Measurements from ENCODE around the gene POLR2C.

GRCh38 chr16:57423152-57423551 lies 39.3 kb upstream of the POLR2C start:
- TF ChIP-seq, protein P1, sequence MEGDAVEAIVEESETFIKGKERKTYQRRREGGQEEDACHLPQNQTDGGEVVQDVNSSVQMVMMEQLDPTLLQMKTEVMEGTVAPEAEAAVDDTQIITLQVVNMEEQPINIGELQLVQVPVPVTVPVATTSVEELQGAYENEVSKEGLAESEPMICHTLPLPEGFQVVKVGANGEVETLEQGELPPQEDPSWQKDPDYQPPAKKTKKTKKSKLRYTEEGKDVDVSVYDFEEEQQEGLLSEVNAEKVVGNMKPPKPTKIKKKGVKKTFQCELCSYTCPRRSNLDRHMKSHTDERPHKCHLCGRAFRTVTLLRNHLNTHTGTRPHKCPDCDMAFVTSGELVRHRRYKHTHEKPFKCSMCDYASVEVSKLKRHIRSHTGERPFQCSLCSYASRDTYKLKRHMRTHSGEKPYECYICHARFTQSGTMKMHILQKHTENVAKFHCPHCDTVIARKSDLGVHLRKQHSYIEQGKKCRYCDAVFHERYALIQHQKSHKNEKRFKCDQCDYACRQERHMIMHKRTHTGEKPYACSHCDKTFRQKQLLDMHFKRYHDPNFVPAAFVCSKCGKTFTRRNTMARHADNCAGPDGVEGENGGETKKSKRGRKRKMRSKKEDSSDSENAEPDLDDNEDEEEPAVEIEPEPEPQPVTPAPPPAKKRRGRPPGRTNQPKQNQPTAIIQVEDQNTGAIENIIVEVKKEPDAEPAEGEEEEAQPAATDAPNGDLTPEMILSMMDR (conservative IDR thresholded peaks at IDR 0.05; ENCODE audit: low read length) = no peak
- no peak for TF ChIP-seq EZH2phosphoT487 (IDR thresholded peaks at IDR 0.05; ENCODE audit: borderline replicate concordance, low read depth, low read length)

Data from OCI-LY7 (cell line).